Tibial artery (tissue), 4 donors: ENCODE data around the gene FRAS1.

Source experiments
- DNase-seq, 2 donors: peaks; one replicate each; pipeline ENCODE4 v3.0.0-alpha.2; 2019
- H3K27ac ChIP-seq, 2 donors: fragments of 200-600 bp; sonication (generic) in 1 of 2; 1 replicate in 1 of 2; 2 replicates in 1 of 2; pipeline ENCODE4 v1.5.1; 2018 to 2019; ENCODE audit warnings: mild to moderate bottlenecking in 1 of 2
- H3K27me3 ChIP-seq, 2 donors: fragments of 200-600 bp; sonication (generic) in 1 of 2; one replicate each; pipeline versions ENCODE4 v1.5.1 to v1.6.0; 2016 to 2019
- H3K36me3 ChIP-seq, 3 donors: fragments of 200-600 bp; sonication (generic) in 2 of 3; one replicate each; pipeline ENCODE4 v1.5.1; 2016 to 2019; ENCODE audit warnings: mild to moderate bottlenecking in 2 of 3
- H3K4me1 ChIP-seq, 4 donors: fragments of 200-600 bp; sonication (generic) in 2 of 4; 1 replicate in 3 of 4; 2 replicates in 1 of 4; pipeline ENCODE4 v1.5.1; 2016 to 2019
- H3K4me3 ChIP-seq, 2 donors: fragments of 200-600 bp; sonication (generic) in 1 of 2; 1 replicate in 1 of 2; 2 replicates in 1 of 2; pipeline ENCODE4 v1.5.1; 2018 to 2019; ENCODE audit warnings: mild to moderate bottlenecking in 2 of 2
- H3K9me3 ChIP-seq, 3 donors: fragments of 200-600 bp; sonication (generic) in 1 of 3; one replicate each; pipeline ENCODE4 v1.5.1; 2016 to 2019
- CTCF ChIP-seq, 2 experiments: fragments of 200-600 bp in 1 of 2; fragments of 450-650 bp in 1 of 2; IDR thresholded peaks; one replicate each; pipeline ENCODE4 v1.5.1; 2017 to 2019; ENCODE audit warnings: antibody characterized with exemption in 2 of 2, mild to moderate bottlenecking in 1 of 2, moderate library complexity in 1 of 2
- intact Hi-C: fragments of 100-400 bp; cut with DNase I; formaldehyde crosslinking; loops from one replicate; pipeline ENCODE4 v1.15.0; 2023; ENCODE audit warnings: low total_unique reads

FRAS1 gene

GRCh38 chr4:78318126-78318525 is 261.0 kb downstream of the FRAS1 start:
- Histone ChIP-seq H3K4me1 (no peaks in the 10 kb centered on the region), H3K9me3 (no peaks in the 10 kb centered on the region), H3K36me3 (no peaks in the 10 kb centered on the region), H3K4me3 (no peak overlapping the region), H3K27ac (no peak overlapping the region), H3K27me3 (no peaks in the 10 kb centered on the region)
- DNase-seq: no peak
- no peak for TF ChIP-seq CTCF (IDR thresholded peaks at IDR 0.05)
- intact Hi-C loops: no loop called here

- no peak for TF ChIP-seq CTCF (IDR thresholded peaks at IDR 0.05)
- no peaks in the 10 kb centered on the region for H3K4me1 ChIP-seq
- no peak for DNase-seq
- H3K9me3 ChIP-seq: no peaks in the 10 kb centered on the region
- intact Hi-C loops: no loop called here
- H3K4me3 ChIP-seq: no peak overlapping the region
- H3K27ac ChIP-seq: no peak overlapping the region
- no peaks in the 10 kb centered on the region for H3K36me3 ChIP-seq
- no peaks in the 10 kb centered on the region for H3K27me3 ChIP-seq
Observed at GRCh38 chr4:78320349-78320935, 263.3 kb downstream of the FRAS1 start.

GRCh38 chr4:78322032-78322431 is 264.9 kb downstream of the FRAS1 start:
- Histone ChIP-seq H3K27me3 (no peaks in the 10 kb centered on the region), H3K9me3 (no peaks in the 10 kb centered on the region), H3K27ac (no peak overlapping the region), H3K4me3 (no peak overlapping the region), H3K36me3 (no peaks in the 10 kb centered on the region), H3K4me1 (no peaks in the 10 kb centered on the region)
- intact Hi-C loops: no loop called here
- no peak for DNase-seq
- TF ChIP-seq CTCF (IDR thresholded peaks at IDR 0.05): no peak

GRCh38 chr4:78323439-78323838 is 266.3 kb downstream of the FRAS1 start:
- DNase-seq: no peak
- Histone ChIP-seq H3K36me3 (no peaks in the 10 kb centered on the region), H3K27ac (no peak overlapping the region), H3K27me3 (no peaks in the 10 kb centered on the region), H3K4me3 (no peak overlapping the region), H3K9me3 (no peaks in the 10 kb centered on the region), H3K4me1 (no peaks in the 10 kb centered on the region)
- TF ChIP-seq CTCF (IDR thresholded peaks at IDR 0.05): no peak
- intact Hi-C loops: no loop called here

- no peak for TF ChIP-seq CTCF (IDR thresholded peaks at IDR 0.05)
- Histone ChIP-seq H3K4me3 (no peak overlapping the region), H3K4me1 (no peaks in the 10 kb centered on the region), H3K9me3 (no peaks in the 10 kb centered on the region), H3K27me3 (no peaks in the 10 kb centered on the region), H3K27ac (no peak overlapping the region), H3K36me3 (no peaks in the 10 kb centered on the region)
- no peak for DNase-seq
- intact Hi-C loops: no loop called here
Observed at GRCh38 chr4:78324625-78325024, 267.5 kb downstream of the FRAS1 start.
